Measurements from ENCODE around the gene SDCCAG8. TPM values are rescaled to one million over a fixed set of nuclear protein-coding genes. Genes with fewer than 3 reads are reported as not detected.
A peak's percentile ranks its signal among the peaks of the same experiment; 100 is the strongest.

Gene SDCCAG8
- total RNA-seq, 6 experiments from 2014 or later: 13.4 to 20.6 (median 15.6) TPM

- no peaks in the 10 kb centered on the region for H3K36me3 ChIP-seq
- H3K4me1 ChIP-seq: peaks cover 0 to 39% (median 14%) of the 10 kb centered on the region in 4 donors
- intact Hi-C loops (cut with DNase I): no loop called here
- ATAC-seq: no peak
- H3K27ac ChIP-seq: no peak overlapping the region
- WGBS (ENCODE audit: insufficient coverage, low coverage, low lambda C conversion rate, missing lambda C conversion rate): 59% methylated on average over 1 of the region's 2 CpGs
- H3K27me3 ChIP-seq: no peaks in the 10 kb centered on the region
- H3K4me3 ChIP-seq: no peak overlapping the region
- no peak for DNase-seq
- H3K9me3 ChIP-seq: no peaks in the 10 kb centered on the region
- TF ChIP-seq CTCF (IDR thresholded peaks at IDR 0.05): no peak
- TF ChIP-seq POLR2A (IDR thresholded peaks at IDR 0.05): no peak
These were observed 196.3 kb downstream of the SDCCAG8 start for GRCh38 chr1:243452092-243452491.

- Histone ChIP-seq H3K27me3 (no peaks in the 10 kb centered on the region), H3K4me1 (peaks cover 0 to 49% (median 11%) of the 10 kb centered on the region in 4 donors), H3K36me3 (no peaks in the 10 kb centered on the region), H3K9me3 (no peaks in the 10 kb centered on the region), H3K27ac (peak overlapping the region; percentile 87 to 99 (median 96)), H3K4me3 (no peak overlapping the region)
- 25% methylated on average over 16 of the region's 17 CpGs for WGBS (ENCODE audit: insufficient coverage, low coverage, low lambda C conversion rate, missing lambda C conversion rate)
- DNase-seq: peak; percentile 37 to 83 (median 63)
- ATAC-seq: peak; percentile 61 to 81 (median 77)
- intact Hi-C loops (cut with DNase I): no loop called here
- peak; percentile 59 for TF ChIP-seq POLR2A (IDR thresholded peaks at IDR 0.05)
- TF ChIP-seq CTCF (IDR thresholded peaks at IDR 0.05): no peak
These were observed 198.6 kb downstream of the SDCCAG8 start for GRCh38 chr1:243454328-243454997.

GRCh38 chr1:243455760-243456651 is 200.2 kb downstream of the SDCCAG8 start:
- TF ChIP-seq CTCF (IDR thresholded peaks at IDR 0.05): no peak
- peak; percentile 45 for TF ChIP-seq POLR2A (IDR thresholded peaks at IDR 0.05)
- Histone ChIP-seq H3K4me3 (peak overlapping the region in 2 of 3 donors; percentile 27 to 39), H3K36me3 (no peaks in the 10 kb centered on the region), H3K9me3 (no peaks in the 10 kb centered on the region), H3K27me3 (no peaks in the 10 kb centered on the region), H3K4me1 (peaks cover 0 to 59% (median 11%) of the 10 kb centered on the region in 4 donors), H3K27ac (peak overlapping the region; percentile 87 to 99 (median 96))
- intact Hi-C loops (cut with DNase I): no loop called here
- peak; percentile 70 to 90 (median 84) for ATAC-seq
- 26% methylated on average over 11 of the region's 11 CpGs for WGBS (ENCODE audit: insufficient coverage, low coverage, low lambda C conversion rate, missing lambda C conversion rate)
- DNase-seq: peak; percentile 72 to 89 (median 87)

GRCh38 chr1:243457363-243457982 is 201.6 kb downstream of the SDCCAG8 start:
- Histone ChIP-seq H3K27ac (peak overlapping the region; percentile 87 to 99 (median 96)), H3K9me3 (no peaks in the 10 kb centered on the region), H3K4me3 (no peak overlapping the region), H3K36me3 (no peaks in the 10 kb centered on the region), H3K27me3 (no peaks in the 10 kb centered on the region), H3K4me1 (peaks cover 0 to 71% (median 14%) of the 10 kb centered on the region in 4 donors)
- TF ChIP-seq CTCF (IDR thresholded peaks at IDR 0.05) (no peak), POLR2A (IDR thresholded peaks at IDR 0.05) (no peak)
- intact Hi-C loops (cut with DNase I): no loop called here
- ATAC-seq: peak in 1 of 4 donors; percentile 20
- no peak for DNase-seq
- WGBS (ENCODE audit: insufficient coverage, low coverage, low lambda C conversion rate, missing lambda C conversion rate): 36% methylated on average over 9 of the region's 9 CpGs
